Measurements from ENCODE around the gene SV2C. TPM values are rescaled to one million over a fixed set of nuclear protein-coding genes. Genes with fewer than 3 reads are reported as not detected.

Gene SV2C
- total RNA-seq, 1 donor from 2014 or later, result 0.32 TPM

DNA sequence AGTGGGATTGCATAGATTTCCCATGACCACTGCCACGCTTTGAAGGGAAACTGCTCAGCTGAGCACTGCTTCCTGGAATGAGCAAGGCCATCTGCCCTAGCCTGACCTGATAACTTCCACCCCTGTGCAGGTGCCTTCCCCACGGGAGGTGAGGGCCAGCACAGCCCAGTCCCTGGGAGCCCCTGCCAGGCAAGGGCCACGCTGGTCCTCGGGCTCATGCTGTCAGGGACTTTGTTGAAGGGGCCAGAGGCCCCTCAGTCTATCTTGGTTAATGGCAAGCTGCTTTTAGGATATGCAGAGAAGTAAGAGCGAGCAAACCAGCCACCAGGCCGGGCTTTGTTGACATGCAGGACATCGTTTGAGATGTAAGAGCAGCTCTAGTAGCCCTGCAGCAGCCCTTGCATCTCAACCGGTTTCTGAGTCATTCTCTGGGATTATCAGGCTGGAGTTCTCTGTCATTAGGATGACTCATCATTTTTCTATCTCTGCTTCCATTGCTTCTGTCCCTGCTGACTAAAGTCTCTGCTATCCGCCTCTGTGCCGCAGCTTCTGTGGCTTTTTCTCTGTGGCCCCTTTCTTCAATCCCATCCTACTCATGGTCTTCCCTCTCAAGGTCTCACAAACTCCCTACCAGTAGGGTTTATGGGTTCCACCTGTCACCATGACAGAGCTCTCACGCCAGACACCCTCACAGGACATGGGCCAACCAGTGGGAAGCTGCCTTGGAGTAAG, 289.3 kb downstream of the SV2C start:
- Histone ChIP-seq H3K4me1 (no peaks in the 10 kb centered on the region), H3K27me3 (ENCODE audit: low read depth) (no peaks in the 10 kb centered on the region), H3K9me3 (no peaks in the 10 kb centered on the region), H3K4me3 (no peak overlapping the region), H3K36me3 (no peaks in the 10 kb centered on the region), H3K27ac (no peak overlapping the region)
- intact Hi-C loops (cut with DNase I), result no loop called here
- ATAC-seq (no peak), DNase-seq (no peak)
- TF ChIP-seq, protein P1, sequence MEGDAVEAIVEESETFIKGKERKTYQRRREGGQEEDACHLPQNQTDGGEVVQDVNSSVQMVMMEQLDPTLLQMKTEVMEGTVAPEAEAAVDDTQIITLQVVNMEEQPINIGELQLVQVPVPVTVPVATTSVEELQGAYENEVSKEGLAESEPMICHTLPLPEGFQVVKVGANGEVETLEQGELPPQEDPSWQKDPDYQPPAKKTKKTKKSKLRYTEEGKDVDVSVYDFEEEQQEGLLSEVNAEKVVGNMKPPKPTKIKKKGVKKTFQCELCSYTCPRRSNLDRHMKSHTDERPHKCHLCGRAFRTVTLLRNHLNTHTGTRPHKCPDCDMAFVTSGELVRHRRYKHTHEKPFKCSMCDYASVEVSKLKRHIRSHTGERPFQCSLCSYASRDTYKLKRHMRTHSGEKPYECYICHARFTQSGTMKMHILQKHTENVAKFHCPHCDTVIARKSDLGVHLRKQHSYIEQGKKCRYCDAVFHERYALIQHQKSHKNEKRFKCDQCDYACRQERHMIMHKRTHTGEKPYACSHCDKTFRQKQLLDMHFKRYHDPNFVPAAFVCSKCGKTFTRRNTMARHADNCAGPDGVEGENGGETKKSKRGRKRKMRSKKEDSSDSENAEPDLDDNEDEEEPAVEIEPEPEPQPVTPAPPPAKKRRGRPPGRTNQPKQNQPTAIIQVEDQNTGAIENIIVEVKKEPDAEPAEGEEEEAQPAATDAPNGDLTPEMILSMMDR (IDR thresholded peaks at IDR 0.05), result no peak

DNA sequence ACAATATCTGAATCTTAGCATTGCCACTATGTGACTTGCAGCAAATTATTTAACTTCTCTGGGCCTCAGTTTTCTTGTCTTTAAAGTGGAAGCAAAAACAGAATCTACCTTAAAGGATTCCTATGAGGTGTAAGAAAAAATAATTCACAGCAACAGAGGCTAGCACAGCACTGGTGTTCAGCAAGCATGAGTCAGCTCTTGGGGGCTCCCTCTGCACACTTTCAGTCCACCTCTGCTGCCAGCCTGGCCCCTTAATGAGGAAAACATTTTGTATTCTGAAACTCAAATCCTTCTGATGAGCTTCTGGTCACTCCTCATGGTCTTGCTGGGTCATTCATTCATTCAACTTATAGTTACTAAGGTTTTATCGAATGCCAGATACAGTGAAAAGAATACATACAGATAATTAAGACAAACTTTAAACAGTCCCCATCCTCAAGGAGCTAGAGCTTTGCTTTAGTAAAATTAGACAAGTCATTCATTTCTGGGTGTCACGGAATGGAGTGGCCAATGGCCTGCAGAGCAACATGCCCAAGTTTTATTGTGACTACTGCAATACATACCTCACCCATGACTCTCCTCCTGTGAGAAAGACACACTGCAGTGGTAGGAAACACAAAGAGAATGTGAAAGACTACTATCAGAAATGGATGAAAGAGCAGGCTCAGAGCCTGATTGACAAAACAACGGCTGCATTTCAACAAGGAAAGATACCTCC, 293.1 kb downstream of the SV2C start:
- TF ChIP-seq, protein P1 (IDR thresholded peaks at IDR 0.05), result no peak
- H3K27me3 ChIP-seq (ENCODE audit: low read depth), result no peaks in the 10 kb centered on the region
- ATAC-seq (no peak), DNase-seq (no peak)
- H3K9me3 ChIP-seq, result no peaks in the 10 kb centered on the region
- no peak overlapping the region for H3K27ac ChIP-seq
- intact Hi-C loops (cut with DNase I), result no loop called here
- H3K36me3 ChIP-seq, result no peaks in the 10 kb centered on the region
- H3K4me3 ChIP-seq, result no peak overlapping the region
- no peaks in the 10 kb centered on the region for H3K4me1 ChIP-seq

DNA sequence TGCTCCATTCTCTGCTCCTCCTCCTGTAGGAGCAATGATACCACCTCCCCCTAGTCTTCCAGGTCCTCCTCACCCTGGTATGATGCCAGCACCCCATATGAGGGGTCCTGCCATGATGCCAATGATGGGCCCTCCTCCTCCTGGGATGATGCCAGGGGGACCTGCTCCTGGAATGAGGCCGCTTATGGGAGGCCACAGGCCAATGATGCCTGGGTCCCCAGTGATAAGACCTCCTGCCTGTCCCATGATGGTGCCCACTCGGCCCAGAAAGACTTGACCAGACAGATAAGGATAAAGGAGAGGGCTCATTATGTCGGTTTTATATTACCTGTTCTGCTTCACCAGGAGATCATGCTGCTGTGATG, 293.7 kb downstream of the SV2C start:
- ATAC-seq (no peak), DNase-seq (no peak)
- no peaks in the 10 kb centered on the region for H3K4me1 ChIP-seq
- no peaks in the 10 kb centered on the region for H3K27me3 ChIP-seq (ENCODE audit: low read depth)
- TF ChIP-seq, protein P1 (IDR thresholded peaks at IDR 0.05), result no peak
- intact Hi-C loops (cut with DNase I), result no loop called here
- no peak overlapping the region for H3K27ac ChIP-seq
- H3K36me3 ChIP-seq, result no peaks in the 10 kb centered on the region
- H3K9me3 ChIP-seq, result no peaks in the 10 kb centered on the region
- H3K4me3 ChIP-seq, result no peak overlapping the region

DNA sequence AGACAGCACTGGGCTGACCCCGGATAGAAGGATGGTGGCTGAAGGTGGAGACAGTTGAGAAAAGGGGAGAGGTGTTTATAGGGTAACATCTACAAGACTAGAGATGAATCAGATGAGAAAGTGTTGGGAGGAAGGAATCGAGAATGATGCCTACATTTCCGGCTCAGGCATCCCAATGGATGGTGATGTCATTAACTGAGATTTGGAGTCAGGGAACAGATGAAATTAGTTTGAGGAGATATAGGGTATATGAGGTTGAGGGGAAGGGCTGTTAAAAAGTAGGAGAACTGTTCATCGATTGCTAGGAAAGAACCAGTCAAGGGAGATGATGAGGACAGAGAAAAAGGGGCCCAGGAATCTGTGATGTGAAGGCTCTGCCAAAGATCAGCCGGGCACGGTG, 295.2 kb downstream of the SV2C start:
- intact Hi-C loops (cut with DNase I), result no loop called here
- TF ChIP-seq, protein P1 (IDR thresholded peaks at IDR 0.05), result no peak
- H3K36me3 ChIP-seq, result no peaks in the 10 kb centered on the region
- H3K9me3 ChIP-seq, result no peaks in the 10 kb centered on the region
- DNase-seq (no peak), ATAC-seq (no peak)
- no peaks in the 10 kb centered on the region for H3K4me1 ChIP-seq
- H3K4me3 ChIP-seq, result no peak overlapping the region
- H3K27ac ChIP-seq, result no peak overlapping the region
- no peaks in the 10 kb centered on the region for H3K27me3 ChIP-seq (ENCODE audit: low read depth)

DNA sequence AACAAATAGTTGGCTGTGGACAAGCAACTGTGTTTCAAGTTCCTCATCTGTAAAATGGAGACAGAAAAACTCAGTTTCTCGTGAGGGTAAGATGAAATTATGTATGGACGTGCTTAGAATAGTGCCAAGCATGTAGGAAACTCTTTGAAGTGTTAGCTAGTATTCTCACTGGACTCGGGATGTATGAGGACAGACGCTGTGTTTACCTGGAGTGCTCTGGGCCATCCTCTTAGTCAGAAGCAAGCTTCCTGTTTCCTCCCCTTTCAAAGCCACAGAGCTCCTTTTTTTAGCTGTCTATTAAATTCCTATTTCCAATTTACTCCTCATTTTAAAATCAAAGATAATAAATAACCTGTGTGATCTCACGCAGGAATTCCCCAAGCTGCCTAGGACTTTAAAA, 296.1 kb downstream of the SV2C start:
- intact Hi-C loops (cut with DNase I), result no loop called here
- no peak overlapping the region for H3K27ac ChIP-seq
- H3K9me3 ChIP-seq, result no peaks in the 10 kb centered on the region
- DNase-seq (no peak), ATAC-seq (no peak)
- no peaks in the 10 kb centered on the region for H3K36me3 ChIP-seq
- H3K27me3 ChIP-seq (ENCODE audit: low read depth), result no peaks in the 10 kb centered on the region
- H3K4me3 ChIP-seq, result no peak overlapping the region
- no peaks in the 10 kb centered on the region for H3K4me1 ChIP-seq
- TF ChIP-seq, protein P1 (IDR thresholded peaks at IDR 0.05), result no peak
